Measurements from ENCODE around the gene CACNB3.
"Not testable (repeated sequence)": the region's sequence is repeated elsewhere in the genome, so short reads cannot be mapped to it uniquely, and the experiment has no call there.

CACNB3 gene

GRCh38 chr12:48852734-48853688 is 34.7 kb downstream of the CACNB3 start:
- peaks cover 0 to 9% (median 8%) of the 10 kb centered on the region in 5 donors for H3K36me3 ChIP-seq (ENCODE audit: control insufficient read depth in 5 of 5, insufficient read depth in 5 of 5, low read length in 5 of 5)
- peak overlapping the region; percentile 84 for H3K27ac ChIP-seq (ENCODE audit: low read depth, low read length)
- peaks cover 8 to 28% (median 24%) of the 10 kb centered on the region in 5 donors for H3K4me1 ChIP-seq (ENCODE audit: control insufficient read depth in 5 of 5, insufficient read depth in 5 of 5, low read length in 5 of 5)
- H3K27me3 ChIP-seq (ENCODE audit: control insufficient read depth in 5 of 5, insufficient read depth in 4 of 5, low read length in 5 of 5) = no peaks in the 10 kb centered on the region
- H3K4me3 ChIP-seq (ENCODE audit: low read depth in 1 of 5, low read length in 5 of 5) = peak overlapping the region; percentile 62 to 97 (median 83)
- H3K9me3 ChIP-seq (ENCODE audit: control insufficient read depth in 5 of 5, low read length in 5 of 5) = no peaks in the 10 kb centered on the region
- H3K9ac ChIP-seq (ENCODE audit: low read length in 5 of 5) = peak overlapping the region; percentile 50 to 98 (median 79)

GRCh38 chr12:48854488-48854887 is 36.2 kb downstream of the CACNB3 start:
- H3K4me1 ChIP-seq (ENCODE audit: control insufficient read depth in 5 of 5, insufficient read depth in 5 of 5, low read length in 5 of 5) = peaks cover 8 to 28% (median 24%) of the 10 kb centered on the region in 5 donors
- no peak overlapping the region for H3K27ac ChIP-seq (ENCODE audit: low read depth, low read length)
- H3K9me3 ChIP-seq (ENCODE audit: control insufficient read depth in 5 of 5, low read length in 5 of 5) = no peaks in the 10 kb centered on the region
- no peaks in the 10 kb centered on the region for H3K27me3 ChIP-seq (ENCODE audit: control insufficient read depth in 5 of 5, insufficient read depth in 4 of 5, low read length in 5 of 5)
- peaks cover 0 to 8% (median 6%) of the 10 kb centered on the region in 5 donors for H3K36me3 ChIP-seq (ENCODE audit: control insufficient read depth in 5 of 5, insufficient read depth in 5 of 5, low read length in 5 of 5)
- H3K4me3 ChIP-seq (ENCODE audit: low read depth in 1 of 5, low read length in 5 of 5) = no peak overlapping the region
- no peak overlapping the region for H3K9ac ChIP-seq (ENCODE audit: low read length in 5 of 5)

GRCh38 chr12:48854932-48855331 is 36.6 kb downstream of the CACNB3 start:
- H3K9ac ChIP-seq (ENCODE audit: low read length in 5 of 5); H3K9me3 ChIP-seq (ENCODE audit: control insufficient read depth in 5 of 5, low read length in 5 of 5); H3K27me3 ChIP-seq (ENCODE audit: control insufficient read depth in 5 of 5, insufficient read depth in 4 of 5, low read length in 5 of 5); H3K4me3 ChIP-seq (ENCODE audit: low read depth in 1 of 5, low read length in 5 of 5); H3K27ac ChIP-seq (ENCODE audit: low read depth, low read length); H3K36me3 ChIP-seq (ENCODE audit: control insufficient read depth in 5 of 5, insufficient read depth in 5 of 5, low read length in 5 of 5): not testable (repeated sequence)
- H3K4me1 ChIP-seq (ENCODE audit: control insufficient read depth in 5 of 5, insufficient read depth in 5 of 5, low read length in 5 of 5) = peaks cover 8 to 28% (median 24%) of the 10 kb centered on the region in 5 donors

GRCh38 chr12:48856379-48856778 is 38.1 kb downstream of the CACNB3 start:
- H3K4me1 ChIP-seq (ENCODE audit: control insufficient read depth in 5 of 5, insufficient read depth in 5 of 5, low read length in 5 of 5) = peaks cover 2 to 14% (median 11%) of the 10 kb centered on the region in 5 donors
- no peaks in the 10 kb centered on the region for H3K27me3 ChIP-seq (ENCODE audit: control insufficient read depth in 5 of 5, insufficient read depth in 4 of 5, low read length in 5 of 5)
- no peak overlapping the region for H3K27ac ChIP-seq (ENCODE audit: low read depth, low read length)
- no peak overlapping the region for H3K9ac ChIP-seq (ENCODE audit: low read length in 5 of 5)
- no peak overlapping the region for H3K4me3 ChIP-seq (ENCODE audit: low read depth in 1 of 5, low read length in 5 of 5)
- peaks cover 0 to 10% (median 8%) of the 10 kb centered on the region in 5 donors for H3K36me3 ChIP-seq (ENCODE audit: control insufficient read depth in 5 of 5, insufficient read depth in 5 of 5, low read length in 5 of 5)
- no peaks in the 10 kb centered on the region for H3K9me3 ChIP-seq (ENCODE audit: control insufficient read depth in 5 of 5, low read length in 5 of 5)

- peaks cover 5 to 8% (median 8%) of the 10 kb centered on the region in 5 donors for H3K4me1 ChIP-seq (ENCODE audit: control insufficient read depth in 5 of 5, insufficient read depth in 5 of 5, low read length in 5 of 5)
- H3K27me3 ChIP-seq (ENCODE audit: control insufficient read depth in 5 of 5, insufficient read depth in 4 of 5, low read length in 5 of 5) = no peaks in the 10 kb centered on the region
- H3K36me3 ChIP-seq (ENCODE audit: control insufficient read depth in 5 of 5, insufficient read depth in 5 of 5, low read length in 5 of 5) = peaks cover 0 to 16% (median 14%) of the 10 kb centered on the region in 5 donors
- no peak overlapping the region for H3K4me3 ChIP-seq (ENCODE audit: low read depth in 1 of 5, low read length in 5 of 5)
- H3K27ac ChIP-seq (ENCODE audit: low read depth, low read length) = no peak overlapping the region
- H3K9ac ChIP-seq (ENCODE audit: low read length in 5 of 5) = no peak overlapping the region
- H3K9me3 ChIP-seq (ENCODE audit: control insufficient read depth in 5 of 5, low read length in 5 of 5) = no peaks in the 10 kb centered on the region
Measured at GRCh38 chr12:48857278-48857994, 39.1 kb downstream of the CACNB3 start.

- Histone ChIP-seq H3K4me3 (ENCODE audit: low read depth in 1 of 5, low read length in 5 of 5) (no peak overlapping the region), H3K9ac (ENCODE audit: low read length in 5 of 5) (no peak overlapping the region), H3K27me3 (ENCODE audit: control insufficient read depth in 5 of 5, insufficient read depth in 4 of 5, low read length in 5 of 5) (peaks cover 0 to under 1% (median 0%) of the 10 kb centered on the region in 5 donors), H3K9me3 (ENCODE audit: control insufficient read depth in 5 of 5, low read length in 5 of 5) (no peaks in the 10 kb centered on the region), H3K4me1 (ENCODE audit: control insufficient read depth in 5 of 5, insufficient read depth in 5 of 5, low read length in 5 of 5) (peaks cover 1 to 4% (median 2%) of the 10 kb centered on the region in 5 donors), H3K27ac (ENCODE audit: low read depth, low read length) (no peak overlapping the region), H3K36me3 (ENCODE audit: control insufficient read depth in 5 of 5, insufficient read depth in 5 of 5, low read length in 5 of 5) (peaks cover 0 to 16% (median 14%) of the 10 kb centered on the region in 5 donors)
Measured at GRCh38 chr12:48858043-48858442, 39.7 kb downstream of the CACNB3 start.

- no peak overlapping the region for H3K9ac ChIP-seq (ENCODE audit: low read length in 5 of 5)
- H3K4me1 ChIP-seq (ENCODE audit: control insufficient read depth in 5 of 5, insufficient read depth in 5 of 5, low read length in 5 of 5) = peaks cover under 1 to 8% (median 4%) of the 10 kb centered on the region in 5 donors
- H3K27ac ChIP-seq (ENCODE audit: low read depth, low read length) = no peak overlapping the region
- no peak overlapping the region for H3K4me3 ChIP-seq (ENCODE audit: low read depth in 1 of 5, low read length in 5 of 5)
- H3K9me3 ChIP-seq (ENCODE audit: control insufficient read depth in 5 of 5, low read length in 5 of 5) = no peaks in the 10 kb centered on the region
- peaks cover 0 to 16% (median 14%) of the 10 kb centered on the region in 5 donors for H3K36me3 ChIP-seq (ENCODE audit: control insufficient read depth in 5 of 5, insufficient read depth in 5 of 5, low read length in 5 of 5)
- peaks cover 0 to 5% (median 3%) of the 10 kb centered on the region in 5 donors for H3K27me3 ChIP-seq (ENCODE audit: control insufficient read depth in 5 of 5, insufficient read depth in 4 of 5, low read length in 5 of 5)
Measured at GRCh38 chr12:48859607-48860006, 41.3 kb downstream of the CACNB3 start.

- peaks cover 0 to 16% (median 14%) of the 10 kb centered on the region in 5 donors for H3K36me3 ChIP-seq (ENCODE audit: control insufficient read depth in 5 of 5, insufficient read depth in 5 of 5, low read length in 5 of 5)
- H3K9me3 ChIP-seq (ENCODE audit: control insufficient read depth in 5 of 5, low read length in 5 of 5); H3K9ac ChIP-seq (ENCODE audit: low read length in 5 of 5); H3K27ac ChIP-seq (ENCODE audit: low read depth, low read length); H3K27me3 ChIP-seq (ENCODE audit: control insufficient read depth in 5 of 5, insufficient read depth in 4 of 5, low read length in 5 of 5); H3K4me3 ChIP-seq (ENCODE audit: low read depth in 1 of 5, low read length in 5 of 5): not testable (repeated sequence)
- peaks cover 4 to 14% (median 7%) of the 10 kb centered on the region in 5 donors for H3K4me1 ChIP-seq (ENCODE audit: control insufficient read depth in 5 of 5, insufficient read depth in 5 of 5, low read length in 5 of 5)
Measured at GRCh38 chr12:48860236-48860635, 41.9 kb downstream of the CACNB3 start.

GRCh38 chr12:48861111-48861510 is 42.8 kb downstream of the CACNB3 start:
- Histone ChIP-seq H3K27me3 (ENCODE audit: control insufficient read depth in 5 of 5, insufficient read depth in 4 of 5, low read length in 5 of 5) (peaks cover 0 to 7% (median 5%) of the 10 kb centered on the region in 5 donors), H3K4me1 (ENCODE audit: control insufficient read depth in 5 of 5, insufficient read depth in 5 of 5, low read length in 5 of 5) (peaks cover 4 to 22% (median 14%) of the 10 kb centered on the region in 5 donors), H3K36me3 (ENCODE audit: control insufficient read depth in 5 of 5, insufficient read depth in 5 of 5, low read length in 5 of 5) (peaks cover 0 to 16% (median 14%) of the 10 kb centered on the region in 5 donors), H3K9me3 (ENCODE audit: control insufficient read depth in 5 of 5, low read length in 5 of 5) (no peaks in the 10 kb centered on the region), H3K27ac (ENCODE audit: low read depth, low read length) (no peak overlapping the region), H3K4me3 (ENCODE audit: low read depth in 1 of 5, low read length in 5 of 5) (no peak overlapping the region), H3K9ac (ENCODE audit: low read length in 5 of 5) (no peak overlapping the region)
